NCI-H526 (cell line): ENCODE measurements around the gene CTIF.

Source experiments
- DNase-seq, 2 experiments: peaks; one replicate each; lab custom pipeline; 2025; lab: John Stamatoyannopoulos, UW

CTIF gene

GRCh38 chr18:48682768-48683167, 143.9 kb downstream of the CTIF start:
- DNase-seq: no peak

DNA sequence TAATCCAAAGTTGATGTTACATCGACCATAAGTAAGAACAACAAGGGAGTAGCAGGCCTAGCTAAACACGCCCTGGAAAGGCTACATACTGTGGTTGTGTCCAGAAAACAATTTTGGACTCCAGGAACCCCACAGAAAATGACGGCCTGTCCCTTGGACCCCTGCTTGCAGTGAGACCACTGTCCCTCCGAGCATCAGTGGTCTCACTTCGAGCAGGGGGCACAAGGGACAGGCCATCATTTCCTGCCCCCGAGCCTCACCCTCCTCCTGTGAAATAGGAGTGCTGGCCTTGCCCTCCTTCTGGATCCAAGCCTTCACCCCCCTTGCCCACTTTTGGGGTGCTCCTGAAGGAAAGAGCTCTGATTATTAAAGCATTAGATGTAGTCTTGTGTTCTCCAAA, 144.4 kb downstream of the CTIF start:
- no peak for DNase-seq

- no peak for DNase-seq
Observed at GRCh38 chr18:48683661-48684060, 144.8 kb downstream of the CTIF start.

- no peak for DNase-seq
Observed at GRCh38 chr18:48687346-48688042, 148.7 kb downstream of the CTIF start.

- DNase-seq: no peak
Observed at GRCh38 chr18:48688961-48689360, 150.1 kb downstream of the CTIF start.

- DNase-seq: no peak
Observed at GRCh38 chr18:48689548-48689947, 150.7 kb downstream of the CTIF start.

DNA sequence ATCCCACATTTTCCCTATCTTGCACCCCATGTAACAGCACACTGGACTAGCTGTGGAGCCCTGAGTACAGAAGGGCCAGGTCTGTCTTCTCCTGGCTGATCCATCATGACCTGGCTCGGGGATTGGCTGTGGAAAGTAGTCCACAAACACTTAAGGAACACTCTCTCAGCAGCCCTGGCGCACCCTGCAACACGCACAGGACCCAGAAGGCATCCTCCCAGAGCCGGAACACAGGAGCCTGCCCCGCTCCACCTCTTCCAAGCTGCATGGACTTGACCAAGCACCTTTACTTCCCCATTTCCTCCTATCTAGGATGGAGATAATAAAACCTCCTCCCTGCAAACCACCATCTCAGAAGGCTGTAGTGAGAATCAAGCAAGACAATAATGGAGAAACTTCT, 151.7 kb downstream of the CTIF start:
- DNase-seq: no peak

DNA sequence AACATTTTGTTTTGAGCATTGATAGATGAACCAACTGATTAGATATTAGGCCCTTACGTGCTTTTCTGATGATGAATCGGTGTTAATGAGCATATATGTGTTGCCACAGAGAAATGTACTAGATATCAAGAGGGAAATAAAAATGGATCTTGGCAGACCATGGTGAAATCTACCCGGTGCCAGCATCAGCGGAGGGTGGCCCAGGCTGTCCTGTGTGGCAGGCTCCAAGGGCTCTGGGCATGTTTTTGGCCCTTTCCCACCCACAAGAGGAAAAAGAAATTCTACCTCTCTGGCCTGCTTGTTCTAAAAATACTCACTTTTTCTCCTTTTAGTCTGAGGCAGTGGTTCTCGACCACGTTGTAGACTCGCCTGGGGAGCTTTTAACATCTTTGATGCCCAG, 154.2 kb downstream of the CTIF start:
- no peak for DNase-seq

DNA sequence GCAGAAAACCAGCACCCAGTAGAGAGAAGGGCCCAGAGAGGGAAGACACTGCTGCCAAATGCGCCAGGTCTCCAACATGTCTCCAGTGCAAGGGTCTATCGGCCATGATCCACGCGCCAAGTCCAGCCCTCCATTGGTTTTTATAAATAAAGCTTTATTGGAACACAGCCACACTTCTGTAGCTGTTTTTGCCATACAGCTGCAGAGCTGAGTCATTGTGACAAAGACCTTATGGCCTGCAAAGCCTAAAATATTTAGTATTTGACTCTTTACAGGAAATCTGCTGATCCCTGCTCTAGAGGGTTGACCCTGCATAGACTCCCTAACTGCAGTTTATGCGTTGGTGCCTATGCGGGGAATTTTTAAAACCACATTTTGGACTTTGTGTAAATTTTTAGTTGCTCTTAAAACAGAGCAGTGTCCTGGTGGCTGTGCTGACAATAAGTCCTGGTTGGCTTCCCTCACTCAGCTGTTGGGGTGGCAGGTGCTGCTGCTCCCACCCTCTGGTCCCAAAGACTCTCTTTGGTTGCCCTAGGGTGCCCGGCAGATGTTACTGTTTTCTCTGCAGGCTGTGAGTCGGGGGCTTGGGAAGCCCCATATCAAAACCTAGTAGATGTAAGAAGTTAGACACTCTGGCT, 154.9 kb downstream of the CTIF start:
- DNase-seq: no peak

DNA sequence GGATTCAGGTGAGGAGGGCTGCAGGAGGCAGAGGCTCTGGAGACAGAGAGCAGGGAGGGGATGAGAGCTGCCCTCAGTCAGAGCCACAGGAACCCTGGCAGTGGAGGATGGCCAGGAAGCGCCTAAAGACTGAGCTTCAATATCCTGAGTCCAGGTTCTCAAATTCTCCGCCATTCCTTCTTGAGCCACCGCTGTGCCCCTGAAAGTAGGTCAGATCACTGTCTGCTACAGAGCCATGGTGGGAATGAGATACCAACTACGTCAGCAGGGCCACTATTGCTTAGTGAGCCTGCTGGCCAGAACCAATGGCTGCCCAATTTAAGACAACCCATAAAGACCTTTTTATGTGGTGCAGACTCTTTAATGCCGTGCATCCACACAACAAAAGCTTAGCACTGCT, 155.5 kb downstream of the CTIF start:
- DNase-seq: no peak

DNA sequence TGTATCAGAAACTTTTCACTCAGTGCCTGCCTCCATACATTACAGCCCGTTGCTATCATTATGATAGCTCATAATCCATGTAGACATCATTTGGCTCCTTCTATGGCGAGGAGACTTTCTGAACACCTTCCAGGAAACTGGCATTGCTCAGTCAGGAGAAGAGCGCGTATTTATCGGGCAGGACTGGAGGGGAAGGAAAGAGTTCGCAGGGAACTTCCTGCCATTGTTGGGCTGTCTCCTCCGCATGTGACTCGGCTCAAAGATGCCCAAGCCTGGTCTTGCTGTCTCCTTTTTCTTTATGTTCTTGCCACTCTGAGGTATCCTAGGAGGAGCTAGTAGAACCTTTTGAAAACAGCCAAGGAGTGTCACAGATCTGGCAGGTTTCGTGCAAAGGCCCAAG, 156.8 kb downstream of the CTIF start:
- no peak for DNase-seq

GRCh38 chr18:48696218-48696617, 157.4 kb downstream of the CTIF start:
- DNase-seq: no peak

DNA sequence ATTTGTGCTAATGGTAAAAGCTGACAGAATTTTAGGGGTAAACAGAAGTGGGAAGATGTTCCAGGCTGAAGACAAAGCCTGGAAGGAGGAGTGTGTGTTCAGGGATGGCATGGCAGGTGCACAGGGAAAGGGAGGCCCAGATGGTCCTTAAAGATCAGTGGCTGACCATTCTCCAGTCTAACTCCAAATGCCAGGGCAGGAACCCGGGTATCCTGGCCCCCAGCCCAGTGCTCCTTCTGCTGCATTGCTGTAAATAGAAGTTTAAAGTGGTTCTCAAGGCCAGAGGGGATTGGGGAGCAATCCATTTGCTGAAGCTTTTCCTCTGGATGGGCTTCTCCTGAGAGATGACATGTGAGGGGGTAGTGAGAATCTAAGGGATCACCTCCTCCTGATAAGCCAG, 158.6 kb downstream of the CTIF start:
- DNase-seq: no peak

DNA sequence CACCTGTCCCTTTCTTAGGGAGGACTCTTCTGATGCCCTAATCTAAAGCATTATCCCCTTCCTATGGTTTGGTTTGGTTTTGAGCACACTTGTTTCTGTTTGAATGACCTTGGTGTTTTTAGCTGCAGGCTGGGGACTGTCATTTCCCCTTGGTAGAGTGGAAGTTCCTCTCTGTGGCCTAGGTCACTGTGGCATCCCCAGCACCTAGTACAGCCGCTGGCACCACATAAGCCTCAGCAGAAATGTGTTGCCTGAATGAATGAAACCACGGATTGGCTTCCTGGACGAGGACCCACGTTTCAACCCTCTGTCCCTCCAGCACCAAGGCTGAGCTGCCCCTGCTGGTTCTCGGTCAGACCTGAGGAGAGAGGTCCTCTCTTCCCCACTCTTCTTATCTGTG, 159.9 kb downstream of the CTIF start:
- no peak for DNase-seq

GRCh38 chr18:48699761-48700160, 160.9 kb downstream of the CTIF start:
- no peak for DNase-seq

- DNase-seq: no peak
Observed at GRCh38 chr18:48700446-48700845, 161.6 kb downstream of the CTIF start.

DNA sequence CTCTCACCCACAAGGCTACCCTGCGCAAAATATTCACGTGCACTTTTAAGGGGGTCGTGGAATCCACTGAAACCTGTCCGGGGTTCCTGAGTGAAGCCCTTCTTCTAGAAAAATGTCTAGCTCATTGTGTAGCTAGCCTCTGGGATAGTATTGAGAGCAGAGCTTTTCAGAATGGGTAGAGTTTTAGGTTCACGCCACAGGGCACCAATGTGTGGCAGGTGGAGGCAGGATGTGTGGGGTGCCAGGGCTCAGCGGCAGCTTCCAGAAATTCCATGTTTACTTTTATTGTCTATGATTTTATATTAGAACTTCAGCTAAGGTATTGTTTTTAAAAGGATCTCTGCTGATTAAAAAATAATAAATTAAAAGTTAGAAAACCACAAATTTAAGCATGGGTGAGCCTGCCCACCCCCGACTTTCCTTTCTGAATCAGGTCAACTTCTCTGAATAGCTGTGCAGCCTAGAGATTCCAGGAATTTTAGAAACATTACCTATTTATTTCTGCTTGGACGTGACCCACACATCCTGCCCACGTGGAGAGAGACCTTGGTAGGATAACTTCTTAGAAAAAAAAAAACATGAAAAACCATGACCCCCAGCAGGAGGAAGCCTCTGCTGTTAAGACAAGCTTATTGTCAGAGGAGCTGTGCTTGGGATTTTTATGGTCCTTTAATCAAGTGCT, 163.7 kb downstream of the CTIF start:
- no peak for DNase-seq

DNA sequence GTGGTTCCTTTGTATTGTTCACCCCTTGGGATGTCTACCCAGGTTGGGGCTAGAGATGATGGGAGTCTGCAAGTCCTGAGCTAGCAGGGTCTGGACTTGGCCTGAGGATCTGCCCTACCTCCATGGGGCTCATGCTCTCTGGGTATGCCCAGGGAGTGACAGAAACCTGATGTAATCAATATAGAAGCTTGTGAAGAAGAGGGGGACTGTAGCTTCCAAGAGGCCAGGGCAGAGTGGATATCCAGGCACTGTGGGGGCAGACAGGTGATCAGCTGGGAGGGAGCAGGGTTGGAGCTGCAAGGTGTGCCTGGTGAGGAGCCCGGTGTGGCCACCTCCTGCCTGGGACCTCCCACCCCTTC, 164.2 kb downstream of the CTIF start:
- no peak for DNase-seq

GRCh38 chr18:48703418-48703817, 164.6 kb downstream of the CTIF start:
- no peak for DNase-seq

DNA sequence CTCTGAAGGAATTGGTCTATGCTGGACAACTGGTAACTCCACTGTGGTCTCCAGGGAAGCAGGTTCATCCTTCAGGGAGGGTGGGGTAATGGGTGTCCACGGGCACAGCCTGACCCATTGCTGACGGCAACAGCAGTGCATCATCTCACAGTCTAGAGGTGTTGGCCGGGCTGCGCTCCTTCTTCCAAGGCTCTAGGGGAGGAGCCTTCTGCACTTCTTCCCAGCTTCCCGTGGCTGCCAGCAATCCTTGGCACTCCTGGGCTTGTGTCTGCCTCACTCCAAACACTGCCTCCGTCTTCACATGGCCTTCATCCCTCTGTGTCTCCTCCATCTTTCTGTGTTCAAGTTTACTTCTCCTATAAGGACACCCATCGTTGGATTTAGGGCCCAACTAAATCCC, 166.2 kb downstream of the CTIF start:
- no peak for DNase-seq

DNA sequence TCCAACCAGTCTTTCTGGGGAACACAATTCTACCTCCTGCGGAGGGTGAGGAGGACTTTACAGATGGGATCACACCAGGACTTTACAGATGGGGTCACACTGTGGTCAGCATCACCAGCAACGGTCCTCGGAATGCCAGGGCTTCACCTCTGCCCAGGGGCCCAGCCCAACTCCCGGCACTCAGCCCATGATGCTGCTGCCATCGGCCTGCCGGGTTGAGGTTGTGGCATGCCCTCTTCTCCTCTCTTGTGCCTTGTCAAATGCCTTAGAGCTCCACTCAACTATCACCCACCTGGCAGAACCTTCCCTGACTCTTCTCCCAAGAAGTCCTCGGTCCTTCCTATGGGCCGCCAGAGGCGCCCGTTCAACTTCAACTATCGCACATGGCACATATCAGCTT, 166.7 kb downstream of the CTIF start:
- DNase-seq: no peak

- DNase-seq: no peak
Observed at GRCh38 chr18:48706731-48707130, 167.9 kb downstream of the CTIF start.

GRCh38 chr18:48707636-48708296, 168.9 kb downstream of the CTIF start:
- DNase-seq: no peak
